Astrocyte (in vitro differentiated cells and primary cell): ENCODE measurements around the gene MYO1F.

Experiments used
- CTCF ChIP-seq: IDR thresholded peaks from 2 replicates; pipeline ENCODE4 v1.5.1; 2011; ENCODE audit warnings: low read depth, mild to moderate bottlenecking, inconsistent platforms, low read length, moderate library complexity; ENCODE audit not compliant: insufficient read depth
- EZH2 ChIP-seq: IDR thresholded peaks from 2 replicates; pipeline ENCODE4 v1.6.1; 2012; ENCODE audit warnings: mild to moderate bottlenecking, low read length, inconsistent platforms; ENCODE audit not compliant: insufficient read depth

GRCh38 chr19:8578642-8579265, 1.5 kb upstream of the MYO1F start:
- TF ChIP-seq CTCF (peak; percentile 91), EZH2 (no peak)
